IPS DF 4.7 (cell line): Measurements from ENCODE around the gene DNAJB12.

Source experiments
- DNase-seq: peaks from one replicate; pipeline ENCODE4 v3.0.0-alpha.2; 2013; ENCODE audit warnings: low spot score; ENCODE audit errors: extremely low read depth

Gene DNAJB12

GRCh38 chr10:72295330-72295910, 59.3 kb downstream of the DNAJB12 start:
- no peak for DNase-seq

GRCh38 chr10:72292223-72292691, 62.5 kb downstream of the DNAJB12 start:
- DNase-seq, result no peak

DNA sequence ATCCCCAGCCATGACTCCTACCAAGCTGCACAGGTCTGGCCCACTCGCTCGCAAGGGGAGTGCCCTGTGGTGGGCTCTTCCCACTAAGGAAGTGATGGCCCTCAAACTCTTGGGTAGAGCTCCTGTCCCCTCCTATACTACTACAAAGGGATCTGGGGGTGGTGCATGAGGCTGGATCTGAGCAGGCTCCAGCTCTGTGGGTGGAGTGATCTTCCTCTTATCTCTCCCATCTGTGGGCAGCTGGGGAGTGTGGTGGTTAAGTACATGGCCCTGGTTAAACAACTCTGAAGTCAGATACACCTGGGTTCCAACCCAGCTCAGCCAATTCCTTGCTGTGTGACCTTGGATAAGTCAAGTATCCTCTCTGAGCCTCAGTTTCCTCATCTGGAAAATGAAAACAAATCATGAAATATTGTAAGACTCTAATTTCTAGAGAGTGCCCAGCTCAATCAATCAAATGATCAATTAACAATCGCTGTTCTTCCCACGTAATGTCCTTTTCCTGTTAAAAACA, 63.6 kb downstream of the DNAJB12 start:
- no peak for DNase-seq

GRCh38 chr10:72285972-72286521, 68.7 kb downstream of the DNAJB12 start:
- DNase-seq, result no peak

GRCh38 chr10:72283131-72283530, 71.6 kb downstream of the DNAJB12 start:
- DNase-seq, result no peak
